WTC11 (cell line): ENCODE results near the gene YBX2. TPM values are rescaled to one million over a fixed set of nuclear protein-coding genes. Genes with fewer than 3 reads are reported as not detected.
A peak's percentile ranks its signal among the peaks of the same experiment; 100 is the strongest.

Source experiments
- ATF1 ChIP-seq: sonication (generic); formaldehyde crosslinking; IDR thresholded peaks from 2 replicates; pipeline ENCODE4 v1.8.1; 2023; ENCODE audit warnings: mild to moderate bottlenecking, moderate library complexity, missing genetic modification reagents
- ESRRA ChIP-seq: sonication (generic); formaldehyde crosslinking; IDR thresholded peaks from 2 replicates; pipeline ENCODE4 v1.8.1; 2022; ENCODE audit warnings: mild to moderate bottlenecking, missing genetic modification reagents, borderline replicate concordance
- ETV6 ChIP-seq: sonication (generic); formaldehyde crosslinking; IDR thresholded peaks from 2 replicates; pipeline ENCODE4 v1.8.1; 2022; ENCODE audit warnings: mild to moderate bottlenecking, missing genetic modification reagents
- FOXP1 ChIP-seq: sonication (generic); formaldehyde crosslinking; IDR thresholded peaks from 2 replicates; pipeline ENCODE4 v1.8.0; 2022; ENCODE audit warnings: missing genetic modification reagents, mild to moderate bottlenecking, moderate library complexity, borderline replicate concordance
- GRHL2 ChIP-seq: fragments of 250-450 bp; sonication (Bioruptor Pico); IDR thresholded peaks from 2 replicates; pipeline ENCODE4 v1.8.0; 2022; ENCODE audit warnings: mild to moderate bottlenecking, moderate library complexity; ENCODE audit not compliant: insufficient replicate concordance, severe bottlenecking
- HMGA2 ChIP-seq: fragments of 250-450 bp; sonication (Bioruptor Pico); IDR thresholded peaks from 2 replicates; pipeline ENCODE4 v1.4.0; 2021; ENCODE audit warnings: mild to moderate bottlenecking, moderate library complexity
- MXD4 ChIP-seq: fragments of 250-450 bp; sonication (Bioruptor Pico); IDR thresholded peaks from 2 replicates; pipeline ENCODE4 v1.8.0; 2021; ENCODE audit warnings: mild to moderate bottlenecking, moderate library complexity, borderline replicate concordance
- MYBL2 ChIP-seq: sonication (generic); formaldehyde crosslinking; IDR thresholded peaks from 2 replicates; pipeline ENCODE4 v1.8.1; 2023; ENCODE audit warnings: mild to moderate bottlenecking, moderate library complexity, missing genetic modification reagents
- NFATC4 ChIP-seq: fragments of 250-450 bp; sonication (Bioruptor Pico); IDR thresholded peaks from 2 replicates; pipeline ENCODE4 v1.9.0; 2021; ENCODE audit warnings: mild to moderate bottlenecking
- OVOL2 ChIP-seq: fragments of 250-450 bp; sonication (Bioruptor Pico); IDR thresholded peaks from 2 replicates; pipeline ENCODE4 v1.9.0; 2021; ENCODE audit warnings: mild to moderate bottlenecking, borderline replicate concordance
- RELA ChIP-seq: sonication (generic); formaldehyde crosslinking; IDR thresholded peaks from 2 replicates; pipeline ENCODE4 v1.8.1; 2022; ENCODE audit warnings: missing genetic modification reagents, mild to moderate bottlenecking, borderline replicate concordance
- SMAD4 ChIP-seq: sonication (generic); formaldehyde crosslinking; IDR thresholded peaks from 2 replicates; pipeline ENCODE4 v1.8.0; 2022; ENCODE audit warnings: mild to moderate bottlenecking, missing genetic modification reagents
- TCF7 ChIP-seq: sonication (generic); formaldehyde crosslinking; IDR thresholded peaks from 2 replicates; pipeline ENCODE4 v1.8.0; 2022; ENCODE audit warnings: mild to moderate bottlenecking, low read depth, missing genetic modification reagents, moderate library complexity
- ZBTB21 ChIP-seq: sonication (generic); formaldehyde crosslinking; IDR thresholded peaks from 2 replicates; pipeline ENCODE4 v1.8.1; 2023; ENCODE audit warnings: mild to moderate bottlenecking, missing genetic modification reagents, borderline replicate concordance
- ZNF219 ChIP-seq: sonication (generic); formaldehyde crosslinking; IDR thresholded peaks from 2 replicates; pipeline ENCODE4 v1.8.0; 2023; ENCODE audit warnings: missing genetic modification reagents, mild to moderate bottlenecking, borderline replicate concordance
- total RNA-seq: library from RNA; stranded (reverse); gene quantifications from 3 replicates; pipeline ENCODE4 v1.2.3, GENCODE V29; 2021
- TF ChIP-seq, protein P1 (sequence below): sonication (generic); formaldehyde crosslinking; IDR thresholded peaks from 2 replicates; pipeline ENCODE4 v1.8.0; 2022; ENCODE audit warnings: mild to moderate bottlenecking, missing genetic modification reagents
- TF ChIP-seq, protein P2 (sequence below): sonication (generic); formaldehyde crosslinking; conservative IDR thresholded peaks from 2 replicates; pipeline ENCODE4 v1.8.1; 2023; ENCODE audit warnings: mild to moderate bottlenecking, low read depth, missing genetic modification reagents, moderate library complexity
- TF ChIP-seq, protein P3 (sequence below): fragments of 250-450 bp; sonication (Bioruptor Pico); IDR thresholded peaks from 2 replicates; pipeline ENCODE4 v1.9.0; 2021; ENCODE audit warnings: mild to moderate bottlenecking, borderline replicate concordance
- TF ChIP-seq, protein P4 (sequence below): sonication (generic); formaldehyde crosslinking; IDR thresholded peaks from 2 replicates; pipeline ENCODE4 v1.8.1; 2023; ENCODE audit warnings: mild to moderate bottlenecking, missing genetic modification reagents, moderate library complexity
- TF ChIP-seq, protein P5 (sequence below): sonication (generic); formaldehyde crosslinking; conservative IDR thresholded peaks from 2 replicates; pipeline ENCODE4 v1.8.1; 2022; ENCODE audit warnings: mild to moderate bottlenecking, missing genetic modification reagents
- TF ChIP-seq, protein P6 (sequence below): sonication (generic); formaldehyde crosslinking; IDR thresholded peaks from 2 replicates; pipeline ENCODE4 v1.8.0; 2023; ENCODE audit warnings: missing genetic modification reagents
- TF ChIP-seq, protein P7 (sequence below): fragments of 250-450 bp; sonication (Bioruptor Pico); IDR thresholded peaks from 2 replicates; pipeline ENCODE4 v1.9.0; 2021; ENCODE audit warnings: mild to moderate bottlenecking
- TF ChIP-seq, protein P8 (sequence below): fragments of 250-450 bp; sonication (Bioruptor Pico); conservative IDR thresholded peaks from 2 replicates; pipeline ENCODE4 v1.9.0; 2021; ENCODE audit warnings: mild to moderate bottlenecking
- TF ChIP-seq, protein P9 (sequence below): fragments of 250-450 bp; sonication (Bioruptor Pico); IDR thresholded peaks from 2 replicates; pipeline ENCODE4 v1.8.0; 2021; ENCODE audit warnings: mild to moderate bottlenecking

Gene YBX2
- total RNA-seq, 1 experiment from 2014 or later, result 26.8 TPM

DNA sequence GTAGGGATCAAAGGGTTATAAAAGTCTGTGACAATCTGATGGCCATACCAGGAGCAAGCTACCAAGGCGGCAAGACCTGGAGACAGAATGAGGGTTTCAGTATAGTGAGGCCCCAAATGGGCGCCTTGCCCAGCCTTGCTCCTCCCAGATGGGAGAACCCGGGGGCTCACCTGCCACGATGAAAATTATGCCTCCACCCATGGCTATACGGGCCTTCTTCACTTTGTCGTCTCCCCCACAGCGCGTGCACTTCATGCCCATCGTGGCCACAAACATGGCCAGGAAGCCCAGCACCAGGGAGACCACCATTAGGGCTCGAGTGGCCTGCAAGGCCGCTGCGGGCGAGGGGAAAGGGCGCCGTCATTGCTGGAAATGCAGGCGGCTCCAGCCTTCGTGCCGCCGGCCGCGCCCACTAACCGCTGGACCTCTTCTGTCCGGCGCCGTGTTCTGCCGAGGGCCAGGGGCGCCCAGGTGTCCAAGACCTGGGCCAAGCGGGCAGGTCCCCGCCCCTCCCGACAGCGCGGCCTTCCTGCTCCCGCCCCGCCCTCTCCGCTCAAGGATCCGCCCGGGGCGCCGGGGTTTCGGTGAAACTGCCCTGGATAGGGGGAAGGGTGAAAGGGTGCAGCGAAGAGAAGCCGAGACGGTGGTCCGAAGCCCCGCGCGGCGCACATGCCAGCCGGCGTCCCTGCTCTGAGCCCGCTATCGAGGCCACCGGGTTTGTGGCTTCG lies 33.6 kb downstream of the YBX2 start (continued):
- TF ChIP-seq, protein P1, sequence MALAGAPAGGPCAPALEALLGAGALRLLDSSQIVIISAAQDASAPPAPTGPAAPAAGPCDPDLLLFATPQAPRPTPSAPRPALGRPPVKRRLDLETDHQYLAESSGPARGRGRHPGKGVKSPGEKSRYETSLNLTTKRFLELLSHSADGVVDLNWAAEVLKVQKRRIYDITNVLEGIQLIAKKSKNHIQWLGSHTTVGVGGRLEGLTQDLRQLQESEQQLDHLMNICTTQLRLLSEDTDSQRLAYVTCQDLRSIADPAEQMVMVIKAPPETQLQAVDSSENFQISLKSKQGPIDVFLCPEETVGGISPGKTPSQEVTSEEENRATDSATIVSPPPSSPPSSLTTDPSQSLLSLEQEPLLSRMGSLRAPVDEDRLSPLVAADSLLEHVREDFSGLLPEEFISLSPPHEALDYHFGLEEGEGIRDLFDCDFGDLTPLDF, result 0 out of 2 replicates have a peak, but pooled peaks have one; percentile 13
- TF ChIP-seq TCF7 (CRISPR knock-in tag) (no peak), ATF1 (no peak), OVOL2 (CRISPR knock-in tag) (no peak), FOXP1 (CRISPR knock-in tag) (no peak), ETV6 (no peak), SMAD4 (CRISPR knock-in tag) (no peak), ZBTB21 (CRISPR knock-in tag) (0 out of 2 replicates have a peak, but pooled peaks have one; percentile 24), ESRRA (CRISPR knock-in tag) (0 out of 2 replicates have a peak, but pooled peaks have one; percentile 52), ZNF219 (no peak), NFATC4 (CRISPR knock-in tag) (no peak), GRHL2 (no peak), RELA (no peak), MYBL2 (CRISPR knock-in tag) (peak; percentile 63; the same call in 1 of the 2 replicates), MXD4 (CRISPR knock-in tag) (no peak), HMGA2 (CRISPR knock-in tag) (no peak)
- TF ChIP-seq, protein P2, sequence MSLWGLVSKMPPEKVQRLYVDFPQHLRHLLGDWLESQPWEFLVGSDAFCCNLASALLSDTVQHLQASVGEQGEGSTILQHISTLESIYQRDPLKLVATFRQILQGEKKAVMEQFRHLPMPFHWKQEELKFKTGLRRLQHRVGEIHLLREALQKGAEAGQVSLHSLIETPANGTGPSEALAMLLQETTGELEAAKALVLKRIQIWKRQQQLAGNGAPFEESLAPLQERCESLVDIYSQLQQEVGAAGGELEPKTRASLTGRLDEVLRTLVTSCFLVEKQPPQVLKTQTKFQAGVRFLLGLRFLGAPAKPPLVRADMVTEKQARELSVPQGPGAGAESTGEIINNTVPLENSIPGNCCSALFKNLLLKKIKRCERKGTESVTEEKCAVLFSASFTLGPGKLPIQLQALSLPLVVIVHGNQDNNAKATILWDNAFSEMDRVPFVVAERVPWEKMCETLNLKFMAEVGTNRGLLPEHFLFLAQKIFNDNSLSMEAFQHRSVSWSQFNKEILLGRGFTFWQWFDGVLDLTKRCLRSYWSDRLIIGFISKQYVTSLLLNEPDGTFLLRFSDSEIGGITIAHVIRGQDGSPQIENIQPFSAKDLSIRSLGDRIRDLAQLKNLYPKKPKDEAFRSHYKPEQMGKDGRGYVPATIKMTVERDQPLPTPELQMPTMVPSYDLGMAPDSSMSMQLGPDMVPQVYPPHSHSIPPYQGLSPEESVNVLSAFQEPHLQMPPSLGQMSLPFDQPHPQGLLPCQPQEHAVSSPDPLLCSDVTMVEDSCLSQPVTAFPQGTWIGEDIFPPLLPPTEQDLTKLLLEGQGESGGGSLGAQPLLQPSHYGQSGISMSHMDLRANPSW (CRISPR knock-in tag), result no peak
- TF ChIP-seq, protein P3, sequence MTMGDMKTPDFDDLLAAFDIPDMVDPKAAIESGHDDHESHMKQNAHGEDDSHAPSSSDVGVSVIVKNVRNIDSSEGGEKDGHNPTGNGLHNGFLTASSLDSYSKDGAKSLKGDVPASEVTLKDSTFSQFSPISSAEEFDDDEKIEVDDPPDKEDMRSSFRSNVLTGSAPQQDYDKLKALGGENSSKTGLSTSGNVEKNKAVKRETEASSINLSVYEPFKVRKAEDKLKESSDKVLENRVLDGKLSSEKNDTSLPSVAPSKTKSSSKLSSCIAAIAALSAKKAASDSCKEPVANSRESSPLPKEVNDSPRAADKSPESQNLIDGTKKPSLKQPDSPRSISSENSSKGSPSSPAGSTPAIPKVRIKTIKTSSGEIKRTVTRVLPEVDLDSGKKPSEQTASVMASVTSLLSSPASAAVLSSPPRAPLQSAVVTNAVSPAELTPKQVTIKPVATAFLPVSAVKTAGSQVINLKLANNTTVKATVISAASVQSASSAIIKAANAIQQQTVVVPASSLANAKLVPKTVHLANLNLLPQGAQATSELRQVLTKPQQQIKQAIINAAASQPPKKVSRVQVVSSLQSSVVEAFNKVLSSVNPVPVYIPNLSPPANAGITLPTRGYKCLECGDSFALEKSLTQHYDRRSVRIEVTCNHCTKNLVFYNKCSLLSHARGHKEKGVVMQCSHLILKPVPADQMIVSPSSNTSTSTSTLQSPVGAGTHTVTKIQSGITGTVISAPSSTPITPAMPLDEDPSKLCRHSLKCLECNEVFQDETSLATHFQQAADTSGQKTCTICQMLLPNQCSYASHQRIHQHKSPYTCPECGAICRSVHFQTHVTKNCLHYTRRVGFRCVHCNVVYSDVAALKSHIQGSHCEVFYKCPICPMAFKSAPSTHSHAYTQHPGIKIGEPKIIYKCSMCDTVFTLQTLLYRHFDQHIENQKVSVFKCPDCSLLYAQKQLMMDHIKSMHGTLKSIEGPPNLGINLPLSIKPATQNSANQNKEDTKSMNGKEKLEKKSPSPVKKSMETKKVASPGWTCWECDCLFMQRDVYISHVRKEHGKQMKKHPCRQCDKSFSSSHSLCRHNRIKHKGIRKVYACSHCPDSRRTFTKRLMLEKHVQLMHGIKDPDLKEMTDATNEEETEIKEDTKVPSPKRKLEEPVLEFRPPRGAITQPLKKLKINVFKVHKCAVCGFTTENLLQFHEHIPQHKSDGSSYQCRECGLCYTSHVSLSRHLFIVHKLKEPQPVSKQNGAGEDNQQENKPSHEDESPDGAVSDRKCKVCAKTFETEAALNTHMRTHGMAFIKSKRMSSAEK (CRISPR knock-in tag), result no peak
- TF ChIP-seq, protein P4, sequence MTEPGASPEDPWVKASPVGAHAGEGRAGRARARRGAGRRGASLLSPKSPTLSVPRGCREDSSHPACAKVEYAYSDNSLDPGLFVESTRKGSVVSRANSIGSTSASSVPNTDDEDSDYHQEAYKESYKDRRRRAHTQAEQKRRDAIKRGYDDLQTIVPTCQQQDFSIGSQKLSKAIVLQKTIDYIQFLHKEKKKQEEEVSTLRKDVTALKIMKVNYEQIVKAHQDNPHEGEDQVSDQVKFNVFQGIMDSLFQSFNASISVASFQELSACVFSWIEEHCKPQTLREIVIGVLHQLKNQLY (CRISPR knock-in tag), result no peak
- TF ChIP-seq, protein P5, sequence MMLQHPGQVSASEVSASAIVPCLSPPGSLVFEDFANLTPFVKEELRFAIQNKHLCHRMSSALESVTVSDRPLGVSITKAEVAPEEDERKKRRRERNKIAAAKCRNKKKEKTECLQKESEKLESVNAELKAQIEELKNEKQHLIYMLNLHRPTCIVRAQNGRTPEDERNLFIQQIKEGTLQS, result no peak
- TF ChIP-seq, protein P6, sequence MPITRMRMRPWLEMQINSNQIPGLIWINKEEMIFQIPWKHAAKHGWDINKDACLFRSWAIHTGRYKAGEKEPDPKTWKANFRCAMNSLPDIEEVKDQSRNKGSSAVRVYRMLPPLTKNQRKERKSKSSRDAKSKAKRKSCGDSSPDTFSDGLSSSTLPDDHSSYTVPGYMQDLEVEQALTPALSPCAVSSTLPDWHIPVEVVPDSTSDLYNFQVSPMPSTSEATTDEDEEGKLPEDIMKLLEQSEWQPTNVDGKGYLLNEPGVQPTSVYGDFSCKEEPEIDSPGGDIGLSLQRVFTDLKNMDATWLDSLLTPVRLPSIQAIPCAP (CRISPR knock-in tag), result no peak
- TF ChIP-seq, protein P7, sequence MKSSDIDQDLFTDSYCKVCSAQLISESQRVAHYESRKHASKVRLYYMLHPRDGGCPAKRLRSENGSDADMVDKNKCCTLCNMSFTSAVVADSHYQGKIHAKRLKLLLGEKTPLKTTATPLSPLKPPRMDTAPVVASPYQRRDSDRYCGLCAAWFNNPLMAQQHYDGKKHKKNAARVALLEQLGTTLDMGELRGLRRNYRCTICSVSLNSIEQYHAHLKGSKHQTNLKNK (CRISPR knock-in tag), result no peak
- TF ChIP-seq, protein P8, sequence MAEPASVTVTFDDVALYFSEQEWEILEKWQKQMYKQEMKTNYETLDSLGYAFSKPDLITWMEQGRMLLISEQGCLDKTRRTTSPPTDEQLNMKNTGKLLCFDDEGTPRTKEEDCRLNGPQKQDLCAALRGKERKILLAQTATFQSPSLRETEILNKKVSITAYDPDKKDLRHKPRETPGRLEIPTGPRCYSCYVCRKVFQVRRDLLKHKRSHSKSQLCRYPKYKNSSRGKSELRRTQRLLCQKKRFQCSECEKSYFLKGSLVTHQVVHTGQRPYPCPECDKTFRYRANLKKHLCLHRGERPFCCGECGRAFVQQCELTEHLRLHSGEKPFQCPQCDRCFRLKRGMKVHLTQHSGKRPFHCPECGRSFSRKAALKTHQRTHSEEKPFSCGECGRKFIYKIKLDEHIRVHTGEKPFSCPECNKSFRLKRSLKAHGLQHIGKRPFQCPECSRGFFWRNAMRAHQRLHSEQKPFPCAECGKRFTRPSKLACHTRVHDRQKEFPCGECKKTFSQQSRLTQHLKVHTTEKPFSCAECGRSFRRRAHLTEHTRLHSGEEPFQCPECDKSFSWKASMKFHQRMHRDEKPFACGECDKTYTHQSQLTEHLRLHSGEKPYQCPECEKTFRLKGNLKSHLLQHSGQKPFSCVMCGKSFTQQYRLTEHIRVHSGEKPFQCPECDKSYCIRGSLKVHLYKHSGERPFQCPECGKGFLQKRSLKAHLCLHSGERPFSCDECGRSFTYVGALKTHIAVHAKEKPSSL (CRISPR knock-in tag), result no peak
- TF ChIP-seq, protein P9, sequence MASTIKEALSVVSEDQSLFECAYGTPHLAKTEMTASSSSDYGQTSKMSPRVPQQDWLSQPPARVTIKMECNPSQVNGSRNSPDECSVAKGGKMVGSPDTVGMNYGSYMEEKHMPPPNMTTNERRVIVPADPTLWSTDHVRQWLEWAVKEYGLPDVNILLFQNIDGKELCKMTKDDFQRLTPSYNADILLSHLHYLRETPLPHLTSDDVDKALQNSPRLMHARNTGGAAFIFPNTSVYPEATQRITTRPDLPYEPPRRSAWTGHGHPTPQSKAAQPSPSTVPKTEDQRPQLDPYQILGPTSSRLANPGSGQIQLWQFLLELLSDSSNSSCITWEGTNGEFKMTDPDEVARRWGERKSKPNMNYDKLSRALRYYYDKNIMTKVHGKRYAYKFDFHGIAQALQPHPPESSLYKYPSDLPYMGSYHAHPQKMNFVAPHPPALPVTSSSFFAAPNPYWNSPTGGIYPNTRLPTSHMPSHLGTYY (CRISPR knock-in tag), result no peak
